Lower leg skin (tissue), 3 donors: ENCODE data around the gene ARHGAP8.

Experiments
- CTCF ChIP-seq, 3 donors: fragments of 450-650 bp; IDR thresholded peaks; one replicate each; pipeline ENCODE4 v1.5.1; 2016; ENCODE audit warnings: antibody characterized with exemption in 3 of 3, mild to moderate bottlenecking in 3 of 3, moderate library complexity in 2 of 3
- POLR2A ChIP-seq, 2 donors: fragments of 450-650 bp; IDR thresholded peaks; one replicate each; pipeline ENCODE4 v1.6.1; 2016 to 2017; ENCODE audit warnings: antibody characterized with exemption in 2 of 2, mild to moderate bottlenecking in 1 of 2, moderate library complexity in 1 of 2

DNA sequence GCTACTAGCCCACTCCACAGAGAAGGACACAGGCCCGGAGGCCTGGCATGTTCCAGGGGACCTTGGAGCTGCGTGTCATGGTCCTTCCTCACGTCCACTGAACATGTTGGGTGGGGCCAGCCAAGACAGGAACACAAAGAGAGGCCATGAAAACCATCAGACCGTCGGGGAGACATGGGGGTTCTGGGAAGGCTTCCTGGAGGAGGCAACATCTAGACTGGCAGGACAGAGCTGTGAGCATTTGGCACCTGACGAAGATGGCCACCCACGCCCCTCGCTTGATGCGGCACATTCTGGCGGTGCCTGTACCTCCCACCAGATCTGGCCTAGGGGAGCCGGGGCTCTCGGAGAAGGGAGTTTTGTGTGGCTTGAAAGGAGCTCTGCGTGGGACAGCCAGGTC lies 24.7 kb upstream of the ARHGAP8 start:
- TF ChIP-seq CTCF (IDR thresholded peaks at IDR 0.05) (no peak), POLR2A (IDR thresholded peaks at IDR 0.05) (no peak)
